GM12878 (cell line): ENCODE data around the gene TPCN1. TPM values are rescaled to one million over a fixed set of nuclear protein-coding genes. Genes with fewer than 3 reads are reported as not detected.

ENCODE experiments used
- ATAC-seq: fragments of 200-7000 bp; cut with Tn5 transposase; 3 replicates; pipeline ENCODE4 v1.9.1; 2020; ENCODE audit warnings: mild to moderate bottlenecking, moderate library complexity
- BruUV-seq: library from RNA; stranded (reverse); fragments of 400-500 nt; replicated peaks from 2 replicates; lab custom pipeline; 2021; lab: Mats Ljungman, UMichigan
- CTCF ChIA-PET: fragments of 300-600 bp; sonication (Branson Sonifier 250); formaldehyde crosslinking; extraction: SDS; loops from one replicate; lab custom pipeline; 2021; ENCODE audit warnings: inconsistent platforms; lab: Yijun Ruan, JAX
- POLR2A ChIA-PET: fragments of 350-600 bp; formaldehyde crosslinking; extraction: SDS; loops from one replicate; lab custom pipeline; 2021; ENCODE audit warnings: inconsistent platforms; lab: Charles Lee
- RAD21 ChIA-PET: fragments of 300-600 bp; sonication (Branson Sonifier 250); formaldehyde crosslinking; loops from one replicate; lab custom pipeline; 2023; ENCODE audit warnings: antibody characterized with exemption; ENCODE audit not compliant: unreplicated experiment; lab: Charles Lee
- SMC1A ChIA-PET: fragments of 300-600 bp; sonication (Branson Sonifier 250); formaldehyde crosslinking; loops from one replicate; lab custom pipeline; 2023; ENCODE audit not compliant: unreplicated experiment, uncharacterized antibody; lab: Charles Lee
- DNase-seq: peaks from one replicate; pipeline ENCODE4 v3.0.0-alpha.2; 2011; ENCODE audit warnings: low read depth, low spot score
- FAIRE-seq: peaks from 3 replicates; lab custom pipeline; 2011; peaks lifted over from hg19 to GRCh38; lab: Jason Lieb, UNC
- H2AFZ ChIP-seq: 2 replicates; pipeline ENCODE4 v1.6.0; 2011; ENCODE audit warnings: low read depth, low read length, control low read depth; ENCODE audit not compliant: control insufficient read depth
- H3K27ac ChIP-seq: 2 replicates; pipeline ENCODE4 v1.5.1; 2011; ENCODE audit warnings: control low read depth; ENCODE audit not compliant: control insufficient read depth, insufficient read depth
- H3K27me3 ChIP-seq, 2 experiments: replicated peaks in 1 of 2; 2 replicates each; pipeline versions ENCODE4 v1.6.0 to v1.6.1; 2011; ENCODE audit warnings: low read length in 1 of 2; ENCODE audit not compliant: control insufficient read depth in 2 of 2, insufficient read depth in 2 of 2
- H3K36me3 ChIP-seq, 2 experiments: 2 replicates each; pipeline ENCODE4 v1.5.1; 2011; ENCODE audit warnings: low read length in 1 of 2; ENCODE audit not compliant: control insufficient read depth in 2 of 2, insufficient read depth in 2 of 2
- H3K4me1 ChIP-seq: 2 replicates; pipeline ENCODE4 v1.6.1; 2011; ENCODE audit warnings: mild to moderate bottlenecking, low read length, moderate library complexity, mixed read lengths; ENCODE audit not compliant: control insufficient read depth, insufficient read depth
- H3K4me2 ChIP-seq: 2 replicates; pipeline ENCODE4 v1.6.0; 2011; ENCODE audit warnings: control low read depth; ENCODE audit not compliant: control insufficient read depth, insufficient read depth
- H3K4me3 ChIP-seq: fragments of 200-600 bp; sonication (generic); 2 replicates; pipeline ENCODE4 v1.5.1; 2016
- H3K79me2 ChIP-seq: 2 replicates; pipeline ENCODE4 v1.6.0; 2011; ENCODE audit warnings: low read length; ENCODE audit not compliant: control insufficient read depth, insufficient read depth
- H3K9ac ChIP-seq: 2 replicates; pipeline ENCODE4 v1.8.0; 2011; ENCODE audit warnings: low read length, control low read depth, mixed read lengths; ENCODE audit not compliant: control insufficient read depth, insufficient read depth
- H3K9me3 ChIP-seq: replicated peaks from 3 replicates; pipeline ENCODE4 v1.5.1; 2011; ENCODE audit warnings: mild to moderate bottlenecking, low read length; ENCODE audit not compliant: control insufficient read depth, insufficient read depth
- H4K20me1 ChIP-seq: 2 replicates; pipeline ENCODE4 v1.6.0; 2011; ENCODE audit not compliant: control insufficient read depth, insufficient read depth
- ASH2L ChIP-seq: fragments of 300-600, 200-600 bp; sonication (generic); IDR thresholded peaks from 2 replicates; pipeline ENCODE4 v1.6.1; 2017; ENCODE audit warnings: low read depth, mild to moderate bottlenecking, borderline replicate concordance
- CBX3 ChIP-seq: fragments of 200-600 bp; sonication (generic); IDR thresholded peaks from 2 replicates; pipeline ENCODE4 v1.6.1; 2016; ENCODE audit warnings: low read depth, borderline replicate concordance
- CHD1 ChIP-seq: IDR thresholded peaks from 2 replicates; pipeline ENCODE4 v1.6.1; 2012; ENCODE audit warnings: low read depth, low read length, improper control_type of control experiment
- CHD2 ChIP-seq: IDR thresholded peaks from 2 replicates; pipeline ENCODE4 v1.6.1; 2011; ENCODE audit warnings: low read depth, low read length, improper control_type of control experiment, borderline replicate concordance
- JUNB ChIP-seq: IDR thresholded peaks from 2 replicates; pipeline ENCODE4 v1.6.1; 2016; ENCODE audit warnings: antibody characterized with exemption, mild to moderate bottlenecking
- MTA3 ChIP-seq: IDR thresholded peaks from 2 replicates; pipeline ENCODE4 v1.6.1; 2012; ENCODE audit warnings: low read length, inconsistent platforms, borderline replicate concordance
- PAX8 ChIP-seq: fragments of 450-650 bp; IDR thresholded peaks from 2 replicates; pipeline ENCODE4 v1.6.1; 2017; ENCODE audit warnings: mild to moderate bottlenecking, moderate library complexity
- POLR2A ChIP-seq: IDR thresholded peaks from 2 replicates; pipeline ENCODE4 v1.6.1; 2011; ENCODE audit warnings: low read depth, mild to moderate bottlenecking, low read length
- POLR2AphosphoS2 ChIP-seq: IDR thresholded peaks from 2 replicates; pipeline ENCODE4 v1.6.1; 2011; ENCODE audit warnings: low read depth, mild to moderate bottlenecking, low read length, improper control_type of control experiment, moderate library complexity
- RBBP5 ChIP-seq: fragments of 200-600 bp; sonication (generic); conservative IDR thresholded peaks from 2 replicates; pipeline ENCODE4 v1.6.1; 2016
- RELA ChIP-seq: fragments of 450-650 bp; IDR thresholded peaks from 2 replicates; pipeline ENCODE4 v1.8.0; 2014; ENCODE audit warnings: borderline replicate concordance; ENCODE audit not compliant: partially characterized antibody
- SMC3 ChIP-seq: IDR thresholded peaks from 2 replicates; pipeline ENCODE4 v1.6.1; 2011; ENCODE audit warnings: low read length, improper control_type of control experiment, borderline replicate concordance
- SREBF1 ChIP-seq: IDR thresholded peaks from 2 replicates; pipeline ENCODE4 v1.6.1; 2012; ENCODE audit warnings: mild to moderate bottlenecking, low read length
- ZBED1 ChIP-seq: IDR thresholded peaks from 2 replicates; pipeline ENCODE4 v1.6.1; 2016; ENCODE audit warnings: borderline replicate concordance
- ZNF274 ChIP-seq: IDR thresholded peaks from one replicate; pipeline ENCODE4 v1.8.0; 2011; ENCODE audit not compliant: insufficient read length, insufficient read depth
- WGBS: methylation state at CpG from one replicate; pipeline ENCODE4 v1.1.6; 2016; ENCODE audit warnings: low lambda C conversion rate; ENCODE audit not compliant: insufficient replicate concordance, insufficient coverage; ENCODE audit errors: missing lambda C conversion rate; 5-methylcytosine and 5-hydroxymethylcytosine counted together
- in situ Hi-C: fragments of 300-500 bp; cut with MboI; formaldehyde crosslinking; loops from 9 replicates; pipeline ENCODE4 v1.14.3; 2018; ENCODE audit warnings: mixed read lengths
- intact Hi-C: fragments of 100-400 bp; cut with micrococcal nuclease; formaldehyde crosslinking; loops from one replicate; pipeline ENCODE4 v1.14.2; 2022; ENCODE audit not compliant: unreplicated experiment
- polyA plus RNA-seq, 11 experiments: library from polyadenylated mRNA; depleted of rRNA in 4 of 11; unstranded in 6 of 11; stranded (reverse) in 5 of 11; fragments of >200 nt; fragmentation: Nextera tagmentation in 4 of 11; fragmentation: Illumina TruSeq in 1 of 11; extraction: Ambion mirVana in 4 of 11; extraction: Trizol in 1 of 11; gene quantifications; 1 replicate in 1 of 11; 2 replicates in 10 of 11; pipeline versions ENCODE4 v1.2.1 to v1.2.3, GENCODE V29; 2011 to 2016; ENCODE audit warnings: inconsistent platforms in 2 of 11, missing spikeins in 2 of 11, low read depth in 1 of 11
- total RNA-seq, 4 experiments: library from RNA; depleted of rRNA in 3 of 4; stranded (reverse); fragments of >200 nt in 3 of 4; fragmentation: Illumina TruSeq in 1 of 4; extraction: Trizol in 1 of 4; gene quantifications; 2 replicates each; pipeline versions ENCODE4 v1.2.1 to v1.2.3, GENCODE V29; 2013 to 2021
- TF ChIP-seq, protein P1 (sequence below): IDR thresholded peaks from 2 replicates; pipeline ENCODE4 v1.6.1; 2012; ENCODE audit warnings: mild to moderate bottlenecking, low read depth, low read length
- TF ChIP-seq, protein P2 (sequence below): IDR thresholded peaks from 2 replicates; pipeline ENCODE4 v1.6.1; 2011; ENCODE audit warnings: low read depth, low read length, improper control_type of control experiment, borderline replicate concordance

Gene TPCN1
- total and polyA plus RNA-seq, 10 of the 15 experiments (the other 5 are each of a cell fraction or from before 2014, with no cell fraction given), result 0.79 to 30.9 (median 19.4) TPM

GRCh38 chr12:113263431-113263963, 42.2 kb downstream of the TPCN1 start:
- no peaks in the 10 kb centered on the region for H4K20me1 ChIP-seq
- no peak for TF ChIP-seq RELA
- no peak for TF ChIP-seq ZNF274
- no peak for TF ChIP-seq SMC3
- no peak for TF ChIP-seq SREBF1
- no peak for TF ChIP-seq JUNB
- TF ChIP-seq, protein P1, sequence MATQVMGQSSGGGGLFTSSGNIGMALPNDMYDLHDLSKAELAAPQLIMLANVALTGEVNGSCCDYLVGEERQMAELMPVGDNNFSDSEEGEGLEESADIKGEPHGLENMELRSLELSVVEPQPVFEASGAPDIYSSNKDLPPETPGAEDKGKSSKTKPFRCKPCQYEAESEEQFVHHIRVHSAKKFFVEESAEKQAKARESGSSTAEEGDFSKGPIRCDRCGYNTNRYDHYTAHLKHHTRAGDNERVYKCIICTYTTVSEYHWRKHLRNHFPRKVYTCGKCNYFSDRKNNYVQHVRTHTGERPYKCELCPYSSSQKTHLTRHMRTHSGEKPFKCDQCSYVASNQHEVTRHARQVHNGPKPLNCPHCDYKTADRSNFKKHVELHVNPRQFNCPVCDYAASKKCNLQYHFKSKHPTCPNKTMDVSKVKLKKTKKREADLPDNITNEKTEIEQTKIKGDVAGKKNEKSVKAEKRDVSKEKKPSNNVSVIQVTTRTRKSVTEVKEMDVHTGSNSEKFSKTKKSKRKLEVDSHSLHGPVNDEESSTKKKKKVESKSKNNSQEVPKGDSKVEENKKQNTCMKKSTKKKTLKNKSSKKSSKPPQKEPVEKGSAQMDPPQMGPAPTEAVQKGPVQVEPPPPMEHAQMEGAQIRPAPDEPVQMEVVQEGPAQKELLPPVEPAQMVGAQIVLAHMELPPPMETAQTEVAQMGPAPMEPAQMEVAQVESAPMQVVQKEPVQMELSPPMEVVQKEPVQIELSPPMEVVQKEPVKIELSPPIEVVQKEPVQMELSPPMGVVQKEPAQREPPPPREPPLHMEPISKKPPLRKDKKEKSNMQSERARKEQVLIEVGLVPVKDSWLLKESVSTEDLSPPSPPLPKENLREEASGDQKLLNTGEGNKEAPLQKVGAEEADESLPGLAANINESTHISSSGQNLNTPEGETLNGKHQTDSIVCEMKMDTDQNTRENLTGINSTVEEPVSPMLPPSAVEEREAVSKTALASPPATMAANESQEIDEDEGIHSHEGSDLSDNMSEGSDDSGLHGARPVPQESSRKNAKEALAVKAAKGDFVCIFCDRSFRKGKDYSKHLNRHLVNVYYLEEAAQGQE, result no peak
- no peak for TF ChIP-seq CHD2
- no peak for TF ChIP-seq ZBED1
- TF ChIP-seq CHD1, result no peak
- no peak for TF ChIP-seq POLR2AphosphoS2
- TF ChIP-seq, protein P2, sequence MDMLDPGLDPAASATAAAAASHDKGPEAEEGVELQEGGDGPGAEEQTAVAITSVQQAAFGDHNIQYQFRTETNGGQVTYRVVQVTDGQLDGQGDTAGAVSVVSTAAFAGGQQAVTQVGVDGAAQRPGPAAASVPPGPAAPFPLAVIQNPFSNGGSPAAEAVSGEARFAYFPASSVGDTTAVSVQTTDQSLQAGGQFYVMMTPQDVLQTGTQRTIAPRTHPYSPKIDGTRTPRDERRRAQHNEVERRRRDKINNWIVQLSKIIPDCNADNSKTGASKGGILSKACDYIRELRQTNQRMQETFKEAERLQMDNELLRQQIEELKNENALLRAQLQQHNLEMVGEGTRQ, result no peak
- no peak for TF ChIP-seq ASH2L
- TF ChIP-seq MTA3, result no peak
- no peak for TF ChIP-seq POLR2A
- TF ChIP-seq PAX8, result no peak
- TF ChIP-seq CBX3, result no peak
- TF ChIP-seq RBBP5, result no peak
- TF ChIP-seq, all 136 proteins: peak for 0
- ChIA-PET RAD21 (no interaction called here), SMC1A (no interaction called here), POLR2A (no interaction called here), CTCF (interaction anchor here (1.9 kb wide), 1 partner anchor 66 kb away, joined by 5 read pairs; no protein-coding TSS in a partner anchor)
- in situ Hi-C loops (no loop called here), intact Hi-C loops (no loop called here)
- H3K4me2 ChIP-seq, result no peak overlapping the region
- WGBS, result 96% methylated on average over 9 of the region's 9 CpGs
- no peak for DNase-seq
- no peak overlapping the region for H3K9ac ChIP-seq
- no peak for FAIRE-seq
- H2AFZ ChIP-seq, result no peak overlapping the region
- no peaks in the 10 kb centered on the region for H3K79me2 ChIP-seq
- ATAC-seq, result no peak
- peaks cover 5 to 15% of the 10 kb centered on the region in 2 experiments for H3K36me3 ChIP-seq
- no peaks in the 10 kb centered on the region for H3K9me3 ChIP-seq
- no peak overlapping the region for H3K27ac ChIP-seq
- peaks cover 15% of the 10 kb centered on the region for H3K4me1 ChIP-seq
- H3K27me3 ChIP-seq, result no peaks in the 10 kb centered on the region
- H3K4me3 ChIP-seq, result no peak overlapping the region
- BruUV-seq, result no TSS peak
